Endothelial cell of umbilical vein (primary cell): Measurements from ENCODE around the gene RGS6. TPM values are rescaled to one million over a fixed set of nuclear protein-coding genes. Genes with fewer than 3 reads are reported as not detected.

Experiments
- BruUV-seq: library from RNA; stranded (reverse); fragments of 400-500 nt; replicated peaks from 2 replicates; lab custom pipeline; 2021; lab: Mats Ljungman, UMichigan
- CTCF ChIA-PET: fragments of 300-600, 350-600 bp; sonication (Branson Sonifier 250); formaldehyde crosslinking; loops from one replicate; lab custom pipeline; 2021; ENCODE audit warnings: antibody characterized with exemption, inconsistent platforms; lab: Charles Lee
- POLR2A ChIA-PET: fragments of 300-600, 350-600 bp; sonication (Branson Sonifier 250); formaldehyde crosslinking; loops from one replicate; lab custom pipeline; 2021; ENCODE audit warnings: antibody characterized with exemption, inconsistent platforms; lab: Charles Lee
- DNase-seq: peaks from one replicate; pipeline ENCODE4 v3.0.0-alpha.2; 2011; ENCODE audit warnings: low read depth, low spot score
- FAIRE-seq: peaks from 2 replicates; lab custom pipeline; 2011; peaks lifted over from hg19 to GRCh38; lab: Jason Lieb, UNC
- H2AFZ ChIP-seq: 2 replicates; pipeline ENCODE4 v1.6.0; 2012; ENCODE audit warnings: low read depth, low read length, control low read depth, inconsistent platforms
- H3K27ac ChIP-seq: 2 replicates; pipeline ENCODE4 v1.5.1; 2011; ENCODE audit warnings: low read depth, mild to moderate bottlenecking, control low read depth, low read length, moderate library complexity; ENCODE audit not compliant: insufficient read depth
- H3K27me3 ChIP-seq, 2 experiments: 2 replicates each; pipeline versions ENCODE4 v1.6.0 to v1.6.1; 2011; ENCODE audit warnings: low read length in 2 of 2, mixed read lengths in 1 of 2; ENCODE audit not compliant: control insufficient read depth in 2 of 2, insufficient read depth in 2 of 2
- H3K36me3 ChIP-seq, 2 experiments: 2 replicates in 1 of 2; 3 replicates in 1 of 2; pipeline ENCODE4 v1.5.1; 2011; ENCODE audit warnings: low read length in 2 of 2, mild to moderate bottlenecking in 1 of 2, moderate library complexity in 1 of 2; ENCODE audit not compliant: control insufficient read depth in 2 of 2, insufficient read depth in 2 of 2; ENCODE audit errors: extremely low read depth in 1 of 2
- H3K4me1 ChIP-seq: 3 replicates; pipeline ENCODE4 v1.5.1; 2011; ENCODE audit warnings: mild to moderate bottlenecking, low read length; ENCODE audit not compliant: control insufficient read depth, insufficient read depth; ENCODE audit errors: extremely low read depth
- H3K4me2 ChIP-seq: 2 replicates; pipeline ENCODE4 v1.6.1; 2011; ENCODE audit warnings: low read length, control low read depth, mixed read lengths; ENCODE audit not compliant: insufficient read depth
- H3K4me3 ChIP-seq, 3 experiments: fragments of 200-600 bp in 1 of 3; sonication (generic), shearing (Covaris generic) in 1 of 3; replicated peaks in 1 of 3; 2 replicates each; pipeline ENCODE4 v1.5.1; 2011 to 2016; ENCODE audit warnings: control low read depth in 3 of 3, low read length in 3 of 3, mild to moderate bottlenecking in 2 of 3, inconsistent platforms in 1 of 3, low read depth in 1 of 3, moderate library complexity in 1 of 3; ENCODE audit not compliant: insufficient read depth in 1 of 3
- H3K79me2 ChIP-seq: 2 replicates; pipeline ENCODE4 v1.6.0; 2012; ENCODE audit warnings: low read length, inconsistent platforms; ENCODE audit not compliant: control insufficient read depth, insufficient read depth
- H3K9ac ChIP-seq: replicated peaks from 2 replicates; pipeline ENCODE3; 2011; ENCODE audit warnings: low read length, control low read depth; ENCODE audit not compliant: insufficient read depth; ENCODE audit errors: extremely low read depth
- H3K9me1 ChIP-seq: replicated peaks from 3 replicates; pipeline ENCODE4 v1.6.0; 2011; ENCODE audit warnings: mild to moderate bottlenecking, low read length; ENCODE audit not compliant: control insufficient read depth, insufficient read depth; ENCODE audit errors: extremely low read depth
- H3K9me3 ChIP-seq: replicated peaks from 2 replicates; pipeline ENCODE4 v1.5.1; 2012; ENCODE audit warnings: low read length, inconsistent platforms; ENCODE audit not compliant: control insufficient read depth, insufficient read depth
- H4K20me1 ChIP-seq: replicated peaks from 2 replicates; pipeline ENCODE3; 2011; ENCODE audit warnings: mild to moderate bottlenecking, low read length; ENCODE audit not compliant: control insufficient read depth, insufficient read depth; ENCODE audit errors: extremely low read depth
- EZH2 ChIP-seq: IDR thresholded peaks from 2 replicates; pipeline ENCODE4 v1.6.1; 2012; ENCODE audit warnings: borderline replicate concordance, low read depth, mild to moderate bottlenecking, moderate library complexity, low read length, inconsistent platforms; ENCODE audit not compliant: severe bottlenecking
- FOS ChIP-seq: IDR thresholded peaks from 2 replicates; pipeline ENCODE4 v1.6.1; 2011; ENCODE audit warnings: mild to moderate bottlenecking, low read length, moderate library complexity, borderline replicate concordance; ENCODE audit not compliant: insufficient read depth
- GATA2 ChIP-seq: IDR thresholded peaks from 2 replicates; pipeline ENCODE4 v1.7.0; 2011; ENCODE audit warnings: low read depth, mild to moderate bottlenecking, moderate library complexity, mixed read lengths, low read length; ENCODE audit not compliant: insufficient read length, insufficient read depth
- JUN ChIP-seq: IDR thresholded peaks from 2 replicates; pipeline ENCODE4 v1.6.1; 2011; ENCODE audit warnings: borderline replicate concordance, low read depth; ENCODE audit not compliant: insufficient read length, insufficient read depth
- MYC ChIP-seq: IDR thresholded peaks from one replicate; pipeline ENCODE4 v1.6.1; 2011; ENCODE audit warnings: mild to moderate bottlenecking, low read depth, low read length
- POLR2A ChIP-seq: IDR thresholded peaks from 2 replicates; pipeline ENCODE4 v1.6.1; 2012; ENCODE audit warnings: low read depth, mild to moderate bottlenecking, control low read depth, low read length
- POLR2AphosphoS5 ChIP-seq: IDR thresholded peaks from 2 replicates; pipeline ENCODE4 v1.6.1; 2012; ENCODE audit warnings: low read depth, mild to moderate bottlenecking, control low read depth, low read length, moderate library complexity; ENCODE audit not compliant: insufficient read depth
- dilution Hi-C: fragments of 300-500 bp; cut with MboI; formaldehyde crosslinking; loops from one replicate; pipeline ENCODE4 v1.15.0; 2019; ENCODE audit warnings: low sequenced_read_pairs; ENCODE audit not compliant: extremely low pct_ligation_motif_present
- intact Hi-C: fragments of 100-400 bp; cut with micrococcal nuclease; formaldehyde crosslinking; loops from one replicate; pipeline ENCODE4 v1.10.0; 2022
- polyA plus RNA-seq, 4 experiments: library from polyadenylated mRNA; depleted of rRNA in 3 of 4; stranded (reverse) in 3 of 4; unstranded in 1 of 4; fragments of >200 nt; gene quantifications; 2 replicates each; pipeline versions ENCODE4 v1.2.1 to v1.2.3, GENCODE V29; 2011 to 2012; ENCODE audit warnings: missing spikeins in 1 of 4
- total RNA-seq: library from RNA; stranded (reverse); gene quantifications from 2 replicates; pipeline ENCODE4 v1.2.3, GENCODE V29; 2021
- TF ChIP-seq, protein P1 (sequence below): IDR thresholded peaks from 2 replicates; pipeline ENCODE4 v1.6.1; 2011; ENCODE audit not compliant: insufficient read depth, insufficient read length
- TF ChIP-seq, protein P2 (sequence below), 2 donors: IDR thresholded peaks; 1 replicate in 1 of 2; 2 replicates in 1 of 2; pipeline ENCODE4 v1.5.1; 2011; ENCODE audit warnings: low read length in 2 of 2, mild to moderate bottlenecking in 2 of 2, moderate library complexity in 2 of 2, control low read depth in 1 of 2, inconsistent platforms in 1 of 2, low read depth in 1 of 2; ENCODE audit not compliant: insufficient read depth in 1 of 2; ENCODE audit errors: extremely low read depth in 1 of 2

The RGS6 gene
- total and polyA plus RNA-seq, 2 donors (not counting 3 experiments of a cell fraction or from before 2014, with no cell fraction given) = not detected

DNA sequence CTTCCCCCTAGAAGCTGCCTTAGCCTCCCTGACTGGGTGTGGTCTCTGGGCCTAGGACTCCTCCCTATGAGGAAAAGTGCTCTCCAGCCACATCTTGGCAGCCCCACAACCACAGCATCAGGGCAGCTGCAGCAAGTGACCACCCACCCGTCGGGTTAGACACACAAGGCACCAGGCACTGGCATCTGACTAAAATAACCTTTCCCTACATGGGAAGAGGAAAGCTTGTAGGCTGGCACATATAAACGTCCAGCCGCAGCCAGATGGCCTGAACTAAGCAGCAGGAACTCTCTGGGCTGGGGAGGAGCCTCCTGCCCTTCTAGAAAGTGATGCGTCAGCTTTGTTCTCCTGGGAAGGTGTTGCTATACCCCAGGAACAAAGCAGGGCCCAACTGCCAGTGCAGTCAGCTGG lies 632.9 kb downstream of the RGS6 start:
- H3K9me1 ChIP-seq = no peaks in the 10 kb centered on the region
- CTCF ChIA-PET = no interaction called here
- no peak overlapping the region for H3K4me2 ChIP-seq
- no peak for FAIRE-seq
- no peaks in the 10 kb centered on the region for H3K9me3 ChIP-seq
- H3K27me3 ChIP-seq = no peaks in the 10 kb centered on the region
- H2AFZ ChIP-seq = no peak overlapping the region
- no peaks in the 10 kb centered on the region for H3K36me3 ChIP-seq
- no peak overlapping the region for H3K9ac ChIP-seq
- H3K4me3 ChIP-seq = no peak overlapping the region
- DNase-seq = no peak
- dilution Hi-C loops = no loop called here
- POLR2A ChIA-PET = interaction anchor here (0.6 kb wide), 1 partner anchor 493 kb away, joined by 7 read pairs; the partner anchor contains the start of gene RBM25
- no peak for TF ChIP-seq FOS
- no peak for TF ChIP-seq JUN
- TF ChIP-seq, protein P1, sequence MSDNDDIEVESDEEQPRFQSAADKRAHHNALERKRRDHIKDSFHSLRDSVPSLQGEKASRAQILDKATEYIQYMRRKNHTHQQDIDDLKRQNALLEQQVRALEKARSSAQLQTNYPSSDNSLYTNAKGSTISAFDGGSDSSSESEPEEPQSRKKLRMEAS = no peak
- TF ChIP-seq GATA2 = no peak
- TF ChIP-seq POLR2A = no peak
- TF ChIP-seq, protein P2, sequence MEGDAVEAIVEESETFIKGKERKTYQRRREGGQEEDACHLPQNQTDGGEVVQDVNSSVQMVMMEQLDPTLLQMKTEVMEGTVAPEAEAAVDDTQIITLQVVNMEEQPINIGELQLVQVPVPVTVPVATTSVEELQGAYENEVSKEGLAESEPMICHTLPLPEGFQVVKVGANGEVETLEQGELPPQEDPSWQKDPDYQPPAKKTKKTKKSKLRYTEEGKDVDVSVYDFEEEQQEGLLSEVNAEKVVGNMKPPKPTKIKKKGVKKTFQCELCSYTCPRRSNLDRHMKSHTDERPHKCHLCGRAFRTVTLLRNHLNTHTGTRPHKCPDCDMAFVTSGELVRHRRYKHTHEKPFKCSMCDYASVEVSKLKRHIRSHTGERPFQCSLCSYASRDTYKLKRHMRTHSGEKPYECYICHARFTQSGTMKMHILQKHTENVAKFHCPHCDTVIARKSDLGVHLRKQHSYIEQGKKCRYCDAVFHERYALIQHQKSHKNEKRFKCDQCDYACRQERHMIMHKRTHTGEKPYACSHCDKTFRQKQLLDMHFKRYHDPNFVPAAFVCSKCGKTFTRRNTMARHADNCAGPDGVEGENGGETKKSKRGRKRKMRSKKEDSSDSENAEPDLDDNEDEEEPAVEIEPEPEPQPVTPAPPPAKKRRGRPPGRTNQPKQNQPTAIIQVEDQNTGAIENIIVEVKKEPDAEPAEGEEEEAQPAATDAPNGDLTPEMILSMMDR (IDR thresholded peaks at IDR 0.05; ENCODE audit: extremely low read depth in 1 of 2, insufficient read depth in 1 of 2, low read depth in 1 of 2, low read length in 2 of 2) = no peak
- TF ChIP-seq MYC = no peak
- no peak for TF ChIP-seq POLR2AphosphoS5
- no peak for TF ChIP-seq EZH2
- H3K4me1 ChIP-seq = no peaks in the 10 kb centered on the region
- no peaks in the 10 kb centered on the region for H3K79me2 ChIP-seq
- no TSS peak for BruUV-seq
- intact Hi-C loops = no loop called here
- no peak overlapping the region for H3K27ac ChIP-seq
- H4K20me1 ChIP-seq = no peaks in the 10 kb centered on the region
